Pulmonary artery endothelial cell (primary cell): ENCODE results near the gene SYT12. TPM values are rescaled to one million over a fixed set of nuclear protein-coding genes. Genes with fewer than 3 reads are reported as not detected.
A peak's percentile ranks its signal among the peaks of the same experiment; 100 is the strongest.
"Not testable (repeated sequence)": the region's sequence is repeated elsewhere in the genome, so short reads cannot be mapped to it uniquely, and the experiment has no call there.

ENCODE experiments used
- DNase-seq: peaks from one replicate; pipeline ENCODE4 v3.0.0-alpha.2; 2011; ENCODE audit warnings: low read depth, low spot score
- total RNA-seq: library from RNA; depleted of rRNA; stranded (reverse); fragments of >200 nt; gene quantifications from 2 replicates; pipeline ENCODE4 v1.2.3, GENCODE V29; 2014

The SYT12 gene, protein sequence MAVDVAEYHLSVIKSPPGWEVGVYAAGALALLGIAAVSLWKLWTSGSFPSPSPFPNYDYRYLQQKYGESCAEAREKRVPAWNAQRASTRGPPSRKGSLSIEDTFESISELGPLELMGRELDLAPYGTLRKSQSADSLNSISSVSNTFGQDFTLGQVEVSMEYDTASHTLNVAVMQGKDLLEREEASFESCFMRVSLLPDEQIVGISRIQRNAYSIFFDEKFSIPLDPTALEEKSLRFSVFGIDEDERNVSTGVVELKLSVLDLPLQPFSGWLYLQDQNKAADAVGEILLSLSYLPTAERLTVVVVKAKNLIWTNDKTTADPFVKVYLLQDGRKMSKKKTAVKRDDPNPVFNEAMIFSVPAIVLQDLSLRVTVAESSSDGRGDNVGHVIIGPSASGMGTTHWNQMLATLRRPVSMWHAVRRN
- total RNA-seq = 0.04 TPM in 1 of 2 replicates, not detected in the other

DNA sequence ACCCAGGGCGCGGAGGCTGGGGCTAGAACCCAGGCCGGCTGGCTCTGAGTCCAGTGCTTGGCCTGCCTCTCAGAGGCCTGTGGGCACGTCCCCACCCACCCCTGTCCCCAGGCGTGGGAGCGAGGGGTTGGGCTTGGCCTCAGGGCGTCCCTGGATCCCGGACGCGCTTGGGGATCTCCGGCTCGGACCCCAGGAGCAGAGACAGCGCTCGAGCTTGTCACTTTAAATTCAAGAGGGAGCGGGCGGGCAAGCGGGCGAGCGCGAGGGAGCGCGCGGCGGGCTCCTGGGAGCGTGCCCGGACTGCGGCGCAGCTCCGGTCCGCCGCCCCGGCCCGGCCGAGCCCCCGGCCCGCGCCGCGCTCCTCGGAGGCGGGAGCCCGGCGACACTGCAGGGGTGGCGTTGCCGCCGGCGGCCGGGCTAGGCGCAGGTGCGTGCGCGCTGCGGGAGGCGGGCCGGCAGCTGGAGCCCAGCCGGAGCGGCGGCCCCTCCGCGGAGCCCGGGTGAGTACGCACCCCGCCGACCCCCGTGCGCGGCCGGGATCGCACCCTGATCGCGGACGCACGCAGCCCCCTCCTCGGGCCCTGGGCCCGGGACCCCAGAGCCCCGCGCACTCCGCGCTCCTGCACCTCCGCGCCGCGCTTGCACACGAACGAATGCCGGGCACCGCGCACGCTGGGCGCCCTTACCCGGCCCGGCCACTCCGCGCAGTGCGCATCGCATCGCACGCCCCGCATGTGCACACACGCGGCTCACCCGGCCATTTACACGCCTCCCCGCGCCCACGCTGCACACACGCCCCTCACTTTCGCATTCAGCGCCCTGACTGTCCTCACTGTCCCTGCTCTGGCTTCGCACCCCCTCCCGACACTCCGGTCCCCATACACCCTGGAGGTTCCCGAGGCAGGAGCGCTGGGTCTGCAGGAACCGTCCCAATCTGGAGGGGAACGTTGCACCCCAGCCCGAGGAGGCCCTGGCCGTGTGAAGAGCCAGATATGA is at the start of gene SYT12:
TSS of gene SYT12 (plus strand) at position 174 of the 996 bp plus-strand sequence. CDS start 7,011 bp downstream, outside the sequence.
- no peak for DNase-seq

DNA sequence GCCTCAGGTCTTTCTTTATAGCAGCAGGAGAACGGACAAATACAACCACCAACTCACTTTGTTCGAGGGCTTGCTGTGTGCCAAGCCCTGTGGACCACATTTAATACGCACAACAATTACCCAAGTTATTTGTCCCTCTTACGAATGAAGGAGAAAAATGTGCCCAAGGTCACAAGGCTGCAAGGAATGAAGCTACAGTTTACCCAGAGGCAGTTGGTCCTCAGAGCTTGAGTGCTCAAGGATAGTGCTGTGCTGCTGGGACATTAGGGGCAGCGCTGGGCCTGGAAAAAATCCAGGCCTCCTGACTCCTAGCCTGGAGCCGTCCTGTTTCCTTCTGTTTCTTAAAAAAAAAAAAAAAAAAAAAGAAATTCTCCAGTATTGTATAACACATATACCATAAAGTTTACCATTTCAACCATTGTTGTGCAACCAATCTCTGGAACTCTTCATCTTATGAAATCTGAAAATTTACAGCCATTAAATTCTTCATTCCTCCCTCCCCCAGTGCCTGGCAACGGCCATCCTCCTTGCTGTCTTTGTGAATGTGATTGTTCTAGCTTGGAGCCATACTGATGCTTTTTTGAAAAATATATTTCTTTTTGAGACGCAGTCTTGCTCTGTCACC is 48.9 kb upstream of the SYT12 start:
- no peak for DNase-seq

DNA sequence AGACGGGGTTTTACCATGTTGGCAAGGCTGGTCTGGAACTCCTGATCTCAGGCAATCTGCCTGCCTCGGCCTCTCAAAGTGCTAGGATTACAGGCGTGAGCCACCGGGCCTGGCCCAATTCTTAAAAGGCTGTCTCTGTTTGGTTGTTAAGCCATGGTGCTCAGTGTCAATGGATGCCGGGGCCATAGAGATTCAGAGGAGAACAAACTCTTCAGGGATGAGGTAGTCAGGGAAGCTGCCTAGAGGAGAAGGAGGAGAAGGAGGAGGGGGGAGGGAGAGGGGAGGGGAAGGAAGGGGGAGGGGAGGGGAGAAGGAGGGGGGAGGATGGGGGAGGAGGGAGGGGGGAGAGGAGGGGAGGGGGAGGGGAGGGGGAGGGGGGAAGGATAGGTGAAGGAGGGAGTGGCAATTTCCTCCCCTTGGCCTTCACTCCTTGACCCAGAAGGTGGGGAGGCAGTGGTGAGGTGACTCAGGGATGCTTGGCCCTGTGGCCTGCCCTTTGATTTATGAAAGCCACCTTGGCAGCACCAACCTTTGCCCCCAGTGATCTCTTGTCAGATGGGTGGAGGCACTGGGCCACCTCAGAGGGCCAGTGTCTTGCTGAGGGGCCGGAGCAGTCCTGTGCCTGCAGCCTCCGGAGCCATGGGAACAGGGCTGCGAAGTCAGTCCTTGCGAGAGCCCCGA is 48.1 kb upstream of the SYT12 start, which contains the start of gene C11orf86:
TSS of gene C11orf86 (plus strand) at position 581 of the 681 bp plus-strand sequence. CDS start at position 640, 59 bp downstream.
- DNase-seq = no peak

DNA sequence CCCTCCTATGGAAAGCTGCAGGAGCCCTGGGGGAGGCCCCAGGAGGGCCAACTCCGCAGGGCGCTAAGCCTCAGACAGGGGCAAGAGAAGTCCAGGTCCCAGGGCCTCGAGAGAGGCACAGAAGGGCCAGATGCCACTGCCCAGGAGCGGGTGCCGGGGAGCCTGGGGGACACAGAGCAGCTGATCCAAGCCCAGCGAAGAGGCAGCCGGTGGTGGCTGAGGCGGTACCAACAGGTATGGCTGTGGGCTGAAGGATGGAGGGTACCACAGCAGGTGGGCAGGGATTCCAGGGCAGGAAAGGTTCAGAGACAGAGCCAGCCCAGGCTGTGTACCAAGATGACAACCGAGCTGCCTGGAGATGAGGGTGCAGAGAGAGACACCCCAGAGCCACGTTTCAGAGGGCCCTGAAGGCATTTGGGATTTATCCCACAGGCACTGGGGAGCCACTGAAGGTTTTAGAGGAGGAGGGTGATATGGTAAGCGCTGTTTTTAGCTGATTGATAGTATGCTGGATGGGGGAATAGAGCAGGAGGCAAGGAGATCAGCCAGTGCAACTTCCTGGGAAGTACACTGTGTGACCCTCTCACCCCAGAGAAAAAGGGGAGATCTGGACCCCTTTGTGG is 47.4 kb upstream of the SYT12 start:
- no peak for DNase-seq

DNA sequence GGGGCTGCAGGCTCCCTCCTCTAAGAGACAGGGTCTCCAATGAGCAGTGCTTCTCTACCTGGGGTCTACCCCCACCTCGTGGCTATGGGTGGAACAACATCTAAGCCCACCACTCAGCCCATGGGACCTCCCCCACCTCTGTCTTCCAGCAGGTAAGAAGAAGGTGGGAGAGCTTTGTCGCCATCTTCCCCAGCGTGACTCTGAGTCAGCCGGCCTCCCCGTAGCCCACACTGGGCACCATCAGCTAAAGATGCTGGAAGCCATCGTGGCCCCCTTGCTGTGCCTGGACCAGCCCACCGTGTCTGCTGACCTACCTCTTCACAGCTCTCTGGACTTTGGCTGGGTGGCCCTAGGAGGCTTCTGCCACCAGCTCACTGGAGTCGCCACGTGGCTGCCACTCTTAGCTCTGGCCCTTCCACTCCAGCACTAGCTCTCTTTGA is 46.9 kb upstream of the SYT12 start:
- DNase-seq = no peak

DNA sequence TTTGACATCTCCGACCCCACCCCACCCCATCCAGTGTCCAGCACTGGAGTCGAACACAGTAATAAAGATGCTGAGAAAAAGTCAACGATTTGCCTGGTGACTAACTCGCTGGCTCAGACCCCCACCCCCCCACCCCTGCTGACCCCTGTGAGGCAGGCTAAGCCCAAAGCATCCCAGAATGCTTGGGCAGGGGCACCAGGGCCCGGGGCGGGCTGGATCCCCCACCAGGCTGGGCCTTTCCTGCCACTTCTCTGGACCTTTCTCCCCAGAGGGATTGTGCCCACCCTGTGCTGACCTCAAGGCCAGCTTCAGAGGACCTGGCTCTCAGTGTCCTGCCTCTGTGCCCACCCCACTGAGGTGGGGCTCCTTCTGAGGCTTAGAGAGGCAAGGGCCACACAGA is 46.0 kb upstream of the SYT12 start:
- no peak for DNase-seq

DNA sequence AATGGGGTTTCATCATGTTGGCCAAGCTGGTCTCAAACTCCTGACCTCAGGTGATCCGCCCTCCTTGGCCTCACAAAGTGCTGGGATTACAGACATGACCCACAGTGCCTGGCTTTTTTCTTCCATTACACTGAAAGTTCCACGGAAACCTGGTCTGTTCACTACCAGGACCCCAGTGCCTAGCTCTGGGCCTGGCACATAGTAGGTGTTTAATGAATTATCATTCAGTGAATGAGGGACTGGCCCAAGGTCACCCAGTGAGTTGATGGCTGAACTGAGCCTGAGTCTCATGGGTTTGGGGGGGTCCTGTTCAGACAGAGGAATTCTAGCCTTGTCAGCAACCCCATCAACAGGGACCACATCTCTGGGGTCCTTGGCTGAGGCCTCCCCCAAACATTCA is 44.7 kb upstream of the SYT12 start:
- no peak for DNase-seq

DNA sequence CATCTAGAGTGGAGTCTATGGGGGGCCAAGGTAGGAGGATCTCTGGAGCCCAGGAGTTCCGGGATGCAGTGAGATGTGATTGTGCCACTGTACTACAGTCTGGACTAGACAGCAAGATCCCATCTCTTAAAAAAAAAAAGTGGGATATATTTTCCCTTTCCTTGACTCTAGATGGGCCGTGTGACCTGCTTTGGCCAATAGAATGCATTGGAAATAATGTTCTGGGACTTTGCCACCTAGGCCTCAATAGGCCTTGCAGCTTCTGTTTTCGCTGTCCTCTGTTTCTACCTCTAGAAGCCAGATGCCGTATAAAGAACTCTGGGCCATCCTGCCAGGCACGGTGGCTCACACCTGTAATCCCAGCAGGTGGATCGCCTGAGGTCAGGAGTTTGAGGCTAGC is 44.2 kb upstream of the SYT12 start:
- no peak for DNase-seq

DNA sequence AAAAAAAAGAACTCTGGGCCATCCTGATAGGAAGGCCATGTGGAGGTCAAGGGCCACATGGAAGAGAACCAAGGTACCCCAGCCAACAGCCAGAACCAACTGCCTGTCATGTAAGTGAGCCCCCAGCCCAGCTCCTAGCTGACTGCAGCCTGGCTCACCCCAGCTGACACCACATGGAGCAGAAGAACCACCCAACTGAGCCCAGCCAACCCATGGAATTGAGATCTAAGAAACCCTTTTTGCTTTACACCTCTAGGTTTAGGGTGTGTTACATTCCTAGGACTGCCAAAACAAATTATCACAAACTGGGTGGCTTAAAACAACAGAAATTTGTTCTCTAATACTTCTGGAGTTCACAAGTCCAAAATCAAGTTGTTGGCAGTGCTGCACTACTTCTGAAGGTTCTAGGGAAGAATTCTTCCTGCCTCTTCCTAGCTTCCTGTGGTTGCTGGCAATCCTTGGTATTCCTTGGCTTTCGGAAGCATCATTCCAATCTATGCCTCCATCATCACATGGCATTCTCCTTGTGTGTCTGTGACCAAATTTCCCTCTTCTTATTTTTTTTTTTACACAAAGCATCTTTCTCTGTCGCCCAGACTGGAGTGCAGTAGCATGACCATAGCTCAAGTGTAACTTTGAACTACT is 43.5 kb upstream of the SYT12 start:
- DNase-seq = no peak

DNA sequence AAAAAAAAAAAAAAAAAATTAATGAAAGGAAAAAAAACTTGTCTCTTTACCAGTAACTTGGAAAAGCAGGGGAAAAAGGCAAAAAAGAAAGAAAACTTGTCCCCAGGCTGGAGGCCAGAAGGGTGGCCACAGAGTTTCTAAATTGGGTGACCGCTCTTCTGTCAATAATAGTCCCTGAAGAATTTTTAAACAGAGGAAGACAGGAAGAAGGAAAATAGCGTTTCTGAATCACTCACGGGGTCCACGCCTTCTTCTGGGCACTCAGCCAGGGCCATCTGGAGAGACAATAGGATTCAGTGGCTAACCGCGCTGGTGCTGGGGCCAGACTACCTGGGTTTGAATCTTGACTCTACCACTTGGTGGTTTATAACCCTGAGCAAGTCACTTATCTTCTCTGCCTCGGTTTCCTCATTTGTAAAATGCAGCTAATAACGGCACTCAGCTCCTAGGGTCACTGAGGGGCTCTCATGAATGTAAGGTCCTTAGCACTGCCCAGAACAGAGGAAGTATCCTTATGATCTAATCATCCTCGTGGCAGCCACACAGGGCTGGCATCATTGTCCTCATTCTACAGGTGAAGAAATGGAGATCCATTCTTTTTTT is 40.9 kb upstream of the SYT12 start:
- peak; percentile 68 for DNase-seq

DNA sequence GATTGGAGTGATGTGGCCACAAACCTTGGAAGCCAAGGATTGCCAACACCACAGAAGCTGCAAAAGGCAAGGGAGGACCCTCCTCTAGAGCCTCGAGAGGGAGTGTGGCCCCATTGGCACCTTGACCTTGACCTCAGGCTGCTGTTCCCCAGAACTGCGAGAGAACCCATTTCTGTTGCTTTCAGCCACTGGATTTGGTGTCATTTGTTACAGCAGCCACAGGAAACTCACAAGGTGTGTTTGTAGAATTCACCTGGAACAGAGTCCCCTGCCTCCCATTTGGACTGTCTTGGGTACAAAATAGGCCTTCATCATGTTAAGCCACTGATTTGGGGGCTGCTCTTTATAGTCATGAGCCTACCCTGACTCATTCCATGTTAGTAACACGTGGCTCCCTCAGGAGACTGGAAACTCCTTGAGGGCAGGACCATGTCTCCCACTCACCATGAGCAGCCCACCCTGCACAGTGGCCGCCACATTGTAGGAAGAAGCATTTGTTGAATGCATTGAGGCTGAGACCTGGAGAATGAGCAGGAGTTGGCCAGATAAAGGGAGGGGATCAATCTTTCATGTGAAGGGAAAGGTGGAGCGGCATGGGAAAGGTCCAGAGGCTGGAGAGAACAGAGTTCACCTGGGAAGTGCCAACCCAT is 39.5 kb upstream of the SYT12 start:
- DNase-seq = no peak

DNA sequence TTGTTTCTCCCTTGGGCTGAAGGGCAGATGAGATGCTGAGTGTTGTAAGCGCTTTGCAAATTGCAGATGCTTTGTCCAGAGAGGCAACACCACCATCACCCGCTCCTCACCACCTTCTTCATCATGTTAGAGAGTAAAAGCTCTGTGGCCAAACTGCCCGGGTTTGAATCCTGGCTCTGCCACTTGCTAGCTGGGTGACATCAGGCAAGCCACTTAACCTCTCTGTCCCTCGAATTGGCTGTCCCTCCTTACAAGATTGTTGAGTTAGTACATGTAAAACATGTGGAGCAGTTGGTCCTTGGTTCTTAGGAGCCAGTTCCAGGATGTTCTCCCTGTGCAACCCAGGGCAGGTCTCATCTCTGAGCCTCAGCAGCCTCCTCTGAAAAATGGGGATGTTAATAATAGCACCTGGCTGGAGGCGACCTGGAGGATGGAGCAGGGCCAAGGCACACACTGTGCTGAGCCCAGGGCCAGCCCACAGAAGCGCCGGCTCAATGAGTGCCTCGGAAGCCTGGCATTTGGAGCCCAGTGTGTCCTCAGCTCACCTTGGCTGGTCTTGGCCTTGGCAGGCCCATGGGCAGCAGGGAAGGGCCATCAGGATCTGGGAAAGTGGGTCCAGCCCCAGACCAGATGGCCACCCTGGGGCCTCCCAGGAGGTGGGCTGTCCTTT is 37.3 kb upstream of the SYT12 start:
- no peak for DNase-seq

DNA sequence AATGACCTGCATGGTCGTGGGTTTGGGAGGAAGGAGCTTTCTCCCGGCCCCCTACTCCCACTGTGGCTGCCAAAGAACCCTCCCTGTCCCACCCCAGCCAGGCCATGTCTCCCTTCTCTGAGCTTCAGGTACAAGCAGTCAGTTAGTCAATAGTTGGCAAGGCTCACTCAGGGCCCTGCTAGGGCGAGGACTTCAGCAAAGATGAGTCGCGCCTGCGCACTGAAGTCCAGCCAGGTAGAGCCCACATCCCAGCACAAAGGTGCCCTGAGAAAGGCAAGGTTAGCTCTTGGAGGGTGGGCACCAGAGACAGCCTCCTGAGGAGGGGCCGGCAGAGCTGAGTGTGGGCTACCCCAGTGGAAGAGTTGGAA is 36.8 kb upstream of the SYT12 start:
- DNase-seq = no peak

DNA sequence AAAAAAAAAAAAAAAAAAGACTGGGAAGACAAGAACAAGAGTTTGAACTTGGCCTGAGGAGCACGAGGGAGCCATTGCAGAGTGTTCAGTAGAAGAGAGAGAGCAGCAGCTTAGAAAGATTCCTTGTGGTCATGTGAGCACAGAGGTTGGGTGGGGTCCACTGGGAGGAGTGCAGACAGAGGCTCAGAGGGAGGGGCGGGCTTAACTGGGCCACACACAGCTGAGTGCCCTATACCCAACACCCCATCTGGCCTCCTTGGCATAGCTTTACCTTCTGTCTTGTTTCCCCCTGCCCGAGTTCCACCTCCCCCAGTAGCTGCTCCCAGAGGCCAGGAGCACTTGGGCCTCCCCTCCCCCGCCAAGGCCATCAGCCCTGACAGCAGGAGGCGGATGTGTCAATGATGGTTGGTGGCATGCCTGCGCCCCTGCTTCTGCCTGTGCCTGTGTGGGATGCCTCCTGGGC is 35.7 kb upstream of the SYT12 start:
- DNase-seq = no peak

DNA sequence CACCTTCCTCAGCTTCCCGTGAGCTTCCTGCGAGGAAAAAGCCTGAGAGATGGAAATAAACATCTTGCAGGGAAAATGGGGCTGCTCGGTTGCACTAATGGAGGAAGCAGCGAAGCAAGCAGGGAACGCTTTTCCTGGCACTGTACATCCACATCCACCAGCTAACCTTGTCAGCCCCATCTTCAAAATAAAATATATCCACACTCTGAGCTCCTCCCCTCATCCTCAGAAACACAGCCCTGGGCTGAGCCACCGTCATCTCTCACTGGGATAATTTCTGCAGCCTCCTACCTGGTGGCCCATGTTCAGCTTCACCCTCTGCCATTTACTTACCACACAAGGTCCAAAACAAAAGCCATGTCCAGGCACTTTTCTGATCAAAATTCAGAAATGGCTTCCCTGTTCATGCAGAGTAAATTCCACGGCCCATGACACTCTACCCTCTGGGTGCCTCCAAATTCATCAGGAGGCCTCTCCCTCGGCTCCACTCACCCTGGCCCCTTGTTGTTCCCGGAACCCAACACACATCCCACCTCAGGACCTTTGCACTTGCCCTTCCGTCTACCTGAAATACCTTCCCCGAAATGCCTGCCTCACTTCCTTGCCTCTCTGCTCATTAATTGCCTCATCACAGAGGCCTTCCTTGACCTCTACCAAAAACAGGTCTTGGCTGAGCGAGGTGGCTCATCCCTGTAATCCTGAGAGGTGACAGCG is 34.9 kb upstream of the SYT12 start:
- no peak for DNase-seq

DNA sequence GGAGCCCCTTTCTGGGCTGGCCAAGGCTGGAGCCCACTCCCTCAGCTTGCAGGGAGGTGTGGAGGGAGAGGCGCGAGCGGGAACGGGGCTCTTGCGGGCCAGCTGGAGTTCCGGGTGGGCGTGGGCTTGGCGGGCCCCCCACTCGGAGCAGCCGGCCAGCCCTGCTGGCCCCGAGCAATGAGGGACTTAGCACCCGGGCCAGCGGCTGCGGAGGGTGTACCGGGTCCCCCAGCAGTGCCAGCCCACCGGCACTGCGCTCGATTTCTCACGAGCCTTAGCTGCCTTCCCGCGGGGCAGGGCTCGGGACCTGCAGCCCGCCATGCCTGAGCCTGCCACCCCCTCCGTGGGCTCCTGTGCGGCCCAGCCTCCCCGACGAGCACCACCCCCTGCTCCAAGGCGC is 34.2 kb upstream of the SYT12 start:
- not testable (repeated sequence) for DNase-seq

DNA sequence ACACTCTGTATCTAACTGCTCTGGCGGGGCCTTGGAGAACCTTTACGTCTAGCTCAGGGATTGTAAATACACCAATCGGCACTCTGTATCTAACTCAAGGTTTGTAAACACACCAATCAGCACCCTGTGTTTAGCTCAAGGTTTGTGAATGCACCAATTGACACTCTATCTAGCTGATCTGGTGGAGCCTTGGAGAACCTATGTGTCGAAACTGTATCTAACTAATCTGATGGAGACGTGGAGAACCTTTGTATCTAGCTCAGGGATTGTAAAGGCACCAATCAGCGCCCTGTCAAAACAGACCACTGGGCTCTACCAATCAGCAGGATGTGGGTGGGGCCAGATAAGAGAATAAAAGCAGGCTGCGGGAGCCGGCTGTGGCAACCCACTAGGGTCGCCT is 33.6 kb upstream of the SYT12 start:
- not testable (repeated sequence) for DNase-seq

DNA sequence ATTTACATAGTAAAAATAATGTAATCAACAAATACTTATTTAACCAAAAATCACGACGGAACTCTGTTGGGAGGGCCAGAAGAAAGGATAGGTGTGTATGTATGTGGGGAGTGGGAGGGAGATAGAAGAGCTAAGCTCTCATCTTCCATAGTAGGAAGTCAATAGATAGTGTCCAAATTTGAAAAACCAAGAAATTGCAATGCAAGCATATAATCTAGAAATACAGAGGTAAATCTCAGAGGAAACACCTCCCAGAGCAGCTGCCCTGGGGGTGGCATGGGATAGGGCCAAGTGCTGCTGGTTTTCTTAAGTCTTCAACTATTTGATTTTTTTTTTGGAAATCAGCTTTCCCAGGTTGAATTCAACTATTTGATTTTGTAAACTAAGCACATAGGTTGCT is 30.9 kb upstream of the SYT12 start:
- no peak for DNase-seq
